Right cardiac atrium (tissue), 5 donors: ENCODE measurements around the gene CFI. TPM values are rescaled to one million over a fixed set of nuclear protein-coding genes. Genes with fewer than 3 reads are reported as not detected.
"Not testable (repeated sequence)": the region's sequence is repeated elsewhere in the genome, so short reads cannot be mapped to it uniquely, and the experiment has no call there.

Experiments
- ATAC-seq, 2 donors: fragments of 200-7000 bp; cut with Tn5 transposase; one replicate each; pipeline versions ENCODE4 v1.8.0 to v1.9.1; 2020; ENCODE audit warnings: moderate library complexity in 2 of 2, mild to moderate bottlenecking in 1 of 2
- DNase-seq, 3 donors: peaks; one replicate each; pipeline ENCODE4 v3.0.0-alpha.2; 2020
- H3K27ac ChIP-seq: one replicate; pipeline ENCODE4 v1.5.1; 2013; ENCODE audit warnings: mild to moderate bottlenecking, low read length, control low read depth, moderate library complexity
- H3K27me3 ChIP-seq: one replicate; pipeline ENCODE4 v1.6.1; 2013; ENCODE audit not compliant: control insufficient read depth, insufficient read depth
- H3K4me1 ChIP-seq: one replicate; pipeline ENCODE4 v1.6.1; 2013; ENCODE audit warnings: low read length; ENCODE audit not compliant: control insufficient read depth, insufficient read depth
- H3K4me3 ChIP-seq: one replicate; pipeline ENCODE4 v1.5.1; 2013; ENCODE audit warnings: low read length, control low read depth
- H3K9me3 ChIP-seq: one replicate; pipeline ENCODE4 v1.6.1; 2013; ENCODE audit warnings: low read length; ENCODE audit not compliant: control insufficient read depth
- WGBS: extraction: QIAGEN DNeasy Blood & Tissue Kit; methylation state at CpG from one replicate; pipeline ENCODE4 v1.1.7; 2013; 5-methylcytosine and 5-hydroxymethylcytosine counted together
- intact Hi-C, 4 donors: fragments of 100-400 bp; cut with DNase I; formaldehyde crosslinking; loops; one replicate each; pipeline versions ENCODE4 v1.11.0 to v1.14.0; 2022 to 2023
- polyA plus RNA-seq: library from polyadenylated mRNA; stranded (reverse); fragments of 200-250 nt; gene quantifications from one replicate; pipeline ENCODE4 v1.2.3, GENCODE V29; 2013
- total RNA-seq, 4 donors: library from RNA; stranded (reverse); fragmentation: NEBNext Ultra II Directional; extraction: Animal tissue kit (Norgen Biotek cat#: 25700); gene quantifications; one replicate each; pipeline ENCODE4 v1.2.1, GENCODE V29; 2021
- donor health status: healthy with polysubstance abuse.
- donor health status: DM: no; HTN: yes; CAD: no.
- donor health status: DM: no; HTN: no; CAD: no.
- donor health status: DM: no; HTN: yes; CAD: no; lungs with severe emphysema.
- donor health status: DM: yes; HTN: yes; CAD: no.

CFI gene
- total and polyA plus RNA-seq, 5 donors: 14.8 to 19.5 (median 18.4) TPM

- Histone ChIP-seq H3K4me1 (no peaks in the 10 kb centered on the region), H3K9me3 (no peaks in the 10 kb centered on the region), H3K27me3 (no peaks in the 10 kb centered on the region), H3K27ac (no peak overlapping the region), H3K4me3 (no peak overlapping the region)
- intact Hi-C loops: no loop called here
- whole genome bisulfite sequencing: 92% methylated on average over 6 of the region's 6 CpGs
- no peak for ATAC-seq
- peak in 1 of 3 donors; percentile 42 for DNase-seq
These were observed 6.7 kb downstream of the CFI start for GRCh38 chr4:109795059-109795458.

DNA sequence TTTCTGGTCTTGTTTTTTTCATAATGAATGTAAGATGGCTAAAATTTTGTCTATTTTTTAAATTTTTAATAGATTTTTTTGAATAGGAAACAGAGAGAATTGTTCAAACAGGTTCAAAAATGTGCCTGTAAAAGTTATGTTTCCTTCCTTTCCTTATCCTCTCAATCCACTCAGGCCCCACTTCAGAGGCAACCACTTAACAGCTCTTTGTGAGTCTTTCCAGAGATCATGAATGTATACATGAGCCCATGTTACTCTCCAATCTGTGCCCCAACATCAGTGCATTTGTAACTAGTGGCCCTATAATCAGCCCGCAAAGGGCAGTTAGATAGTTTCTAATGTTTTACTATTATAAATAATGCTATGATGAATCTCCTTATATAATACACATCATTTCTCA lies 14.0 kb downstream of the CFI start:
- 94% methylated on average over 1 of the region's 1 CpG for WGBS
- no peaks in the 10 kb centered on the region for H3K27me3 ChIP-seq
- ATAC-seq: no peak
- no peaks in the 10 kb centered on the region for H3K9me3 ChIP-seq
- no peak overlapping the region for H3K4me3 ChIP-seq
- H3K27ac ChIP-seq: no peak overlapping the region
- DNase-seq: no peak
- intact Hi-C loops: no loop called here
- no peaks in the 10 kb centered on the region for H3K4me1 ChIP-seq

- ATAC-seq (no peak), DNase-seq (no peak)
- H3K9me3 ChIP-seq: no peaks in the 10 kb centered on the region
- H3K27ac ChIP-seq: no peak overlapping the region
- intact Hi-C loops: no loop called here
- no peaks in the 10 kb centered on the region for H3K4me1 ChIP-seq
- no peaks in the 10 kb centered on the region for H3K27me3 ChIP-seq
- no peak overlapping the region for H3K4me3 ChIP-seq
- WGBS: 96% methylated on average over 1 of the region's 1 CpG
These were observed 15.0 kb downstream of the CFI start for GRCh38 chr4:109786846-109787245.

DNA sequence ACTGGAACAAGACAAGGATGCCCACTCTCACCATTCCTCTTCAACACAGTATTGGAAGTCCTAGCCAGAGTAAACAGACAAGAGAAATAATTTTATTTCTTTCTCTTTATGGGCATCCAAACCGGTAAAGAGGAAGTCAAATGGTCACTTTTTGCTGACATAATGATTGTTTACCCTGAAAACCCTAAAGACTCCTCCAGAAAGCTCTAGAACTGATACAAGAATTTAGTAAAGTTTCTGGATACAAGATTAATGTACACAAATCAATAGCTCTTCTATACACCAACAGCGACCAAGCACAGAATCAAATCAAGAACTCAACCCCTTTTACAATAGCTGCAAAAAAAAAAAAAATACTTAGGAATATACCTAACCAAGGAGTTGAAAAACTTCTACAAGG lies 19.7 kb downstream of the CFI start:
- intact Hi-C loops: not testable (repeated sequence)

GRCh38 chr4:109764789-109765402 lies 36.9 kb downstream of the CFI start:
- H3K27ac ChIP-seq: no peak overlapping the region
- DNase-seq (no peak), ATAC-seq (peak; percentile 28 to 72)
- no peaks in the 10 kb centered on the region for H3K9me3 ChIP-seq
- no peaks in the 10 kb centered on the region for H3K4me1 ChIP-seq
- no peak overlapping the region for H3K4me3 ChIP-seq
- no peaks in the 10 kb centered on the region for H3K27me3 ChIP-seq
- WGBS: 66% methylated on average over 5 of the region's 5 CpGs
- intact Hi-C loops: no loop called here

More for the DNA sequence above, 19.7 kb downstream of the CFI start:
- not testable (repeated sequence) for DNase-seq, H3K4me3 ChIP-seq, H3K27me3 ChIP-seq, ATAC-seq, H3K9me3 ChIP-seq, H3K4me1 ChIP-seq, H3K27ac ChIP-seq
- 81% methylated on average over 2 of the region's 2 CpGs for WGBS

DNA sequence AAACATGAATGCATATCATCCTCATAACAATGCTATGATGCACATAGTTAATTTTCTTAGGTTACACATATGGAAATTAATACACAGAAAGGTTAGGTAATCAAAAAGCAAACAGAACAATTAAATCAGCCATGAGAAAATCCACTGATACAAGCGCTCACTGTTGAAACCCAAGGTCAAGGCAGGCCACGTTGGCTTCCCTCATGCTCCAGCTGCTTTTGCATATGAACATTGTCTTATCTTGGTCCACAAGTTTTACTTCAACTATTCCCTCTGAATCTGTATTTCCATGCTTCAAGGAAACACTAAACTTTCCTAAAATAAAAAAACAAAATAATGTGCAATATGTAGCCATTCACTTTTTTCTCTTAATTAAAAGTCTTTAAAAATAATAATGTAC lies 37.4 kb downstream of the CFI start:
- peak in 1 of 2 donors; percentile 70 for ATAC-seq
- WGBS: 48% methylated on average over 2 of the region's 2 CpGs
- intact Hi-C loops: no loop called here

GRCh38 chr4:109760682-109761081 lies 41.1 kb downstream of the CFI start:
- intact Hi-C loops: no loop called here
- 78% methylated on average over 2 of the region's 2 CpGs for WGBS

More for the DNA sequence above, 37.4 kb downstream of the CFI start:
- no peak overlapping the region for H3K27ac ChIP-seq
- no peak overlapping the region for H3K4me3 ChIP-seq
- H3K4me1 ChIP-seq: no peaks in the 10 kb centered on the region
- no peaks in the 10 kb centered on the region for H3K9me3 ChIP-seq
- no peaks in the 10 kb centered on the region for H3K27me3 ChIP-seq
- peak; percentile 27 to 75 (median 60) for DNase-seq

DNA sequence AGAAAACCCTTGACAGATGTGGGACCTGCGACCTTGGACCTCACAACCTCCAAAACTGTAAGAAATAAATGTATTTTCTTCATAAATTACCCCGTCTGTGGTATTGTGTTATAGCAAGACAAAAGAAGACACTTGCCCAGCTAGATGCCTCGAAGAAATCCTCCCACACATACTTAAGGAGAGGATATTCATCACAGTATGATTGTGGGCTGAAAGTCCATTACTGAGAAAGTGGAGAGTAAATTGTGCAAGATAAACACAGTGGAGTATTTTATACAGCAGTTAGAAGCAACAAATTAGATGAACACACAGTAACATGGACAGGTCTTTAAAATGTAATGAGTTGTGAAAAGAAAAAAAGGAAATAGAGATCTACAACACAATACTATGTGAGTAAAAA lies 46.1 kb downstream of the CFI start:
- Histone ChIP-seq H3K4me1 (no peaks in the 10 kb centered on the region), H3K27me3 (no peaks in the 10 kb centered on the region), H3K4me3 (no peak overlapping the region), H3K27ac (no peak overlapping the region), H3K9me3 (no peaks in the 10 kb centered on the region)
- DNase-seq (no peak), ATAC-seq (no peak)
- WGBS: 80% methylated on average over 3 of the region's 3 CpGs
- intact Hi-C loops: no loop called here

More at GRCh38 chr4:109760682-109761081, 41.1 kb downstream of the CFI start:
- Histone ChIP-seq H3K9me3 (no peaks in the 10 kb centered on the region), H3K27ac (no peak overlapping the region), H3K4me1 (no peaks in the 10 kb centered on the region), H3K4me3 (no peak overlapping the region), H3K27me3 (no peaks in the 10 kb centered on the region)
- no peak for ATAC-seq
- no peak for DNase-seq

DNA sequence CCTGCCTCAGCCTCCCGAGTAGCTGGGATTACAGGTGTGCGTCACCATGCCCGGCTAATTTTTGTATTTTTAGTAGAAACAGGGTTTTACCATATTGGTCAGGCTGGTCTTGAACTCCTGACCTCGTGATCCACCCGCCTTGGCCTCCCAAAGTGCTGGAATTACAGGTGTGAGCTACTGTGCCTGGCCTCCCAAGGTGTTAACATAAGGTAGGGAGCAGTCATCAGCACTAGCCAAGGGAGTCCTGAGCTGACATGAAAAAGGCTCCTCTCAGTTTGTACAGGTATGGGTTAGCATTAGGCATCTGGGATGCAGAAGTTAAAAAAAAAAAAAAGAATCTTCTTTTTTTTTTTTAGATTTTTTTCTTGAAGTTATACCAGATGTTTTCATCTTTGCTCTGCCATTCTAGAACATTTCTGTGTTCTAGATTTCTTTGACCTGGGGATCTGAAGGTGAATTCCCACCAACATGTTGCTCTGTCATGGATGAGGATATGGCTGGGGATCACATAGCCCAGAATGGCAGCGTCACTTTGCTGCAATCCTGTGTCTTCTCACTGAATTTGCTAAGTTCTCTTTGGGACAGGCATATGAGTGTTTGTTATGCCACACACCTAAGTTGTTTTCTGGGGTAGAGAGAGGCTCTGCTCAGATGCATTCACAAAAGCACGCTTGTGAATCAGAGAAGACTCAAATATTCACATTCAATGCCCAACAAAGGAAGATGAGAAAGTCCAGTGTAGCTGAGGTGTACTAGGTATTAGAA lies 47.5 kb downstream of the CFI start:
- H3K4me3 ChIP-seq: no peak overlapping the region
- intact Hi-C loops: no loop called here
- no peaks in the 10 kb centered on the region for H3K4me1 ChIP-seq
- ATAC-seq: no peak
- H3K27ac ChIP-seq: no peak overlapping the region
- WGBS: 83% methylated on average over 7 of the region's 7 CpGs
- H3K27me3 ChIP-seq: no peaks in the 10 kb centered on the region
- DNase-seq: no peak
- no peaks in the 10 kb centered on the region for H3K9me3 ChIP-seq

GRCh38 chr4:109752525-109752924 lies 49.3 kb downstream of the CFI start:
- no peak for DNase-seq

GRCh38 chr4:109751852-109752251 lies 49.9 kb downstream of the CFI start:
- Histone ChIP-seq H3K9me3 (no peaks in the 10 kb centered on the region), H3K27ac (no peak overlapping the region), H3K4me1 (no peaks in the 10 kb centered on the region), H3K27me3 (no peaks in the 10 kb centered on the region), H3K4me3 (no peak overlapping the region)
- WGBS: 86% methylated on average over 4 of the region's 4 CpGs
- DNase-seq: no peak
- ATAC-seq: no peak
- intact Hi-C loops: no loop called here

More at GRCh38 chr4:109752525-109752924, 49.3 kb downstream of the CFI start:
- no peaks in the 10 kb centered on the region for H3K9me3 ChIP-seq
- H3K27me3 ChIP-seq: no peaks in the 10 kb centered on the region
- H3K4me1 ChIP-seq: no peaks in the 10 kb centered on the region
- intact Hi-C loops: no loop called here
- 0% methylated on average over 1 of the region's 1 CpG for WGBS
- ATAC-seq: no peak
- no peak overlapping the region for H3K4me3 ChIP-seq
- H3K27ac ChIP-seq: no peak overlapping the region
